ENCODE results near the gene PRKCD.

DNA sequence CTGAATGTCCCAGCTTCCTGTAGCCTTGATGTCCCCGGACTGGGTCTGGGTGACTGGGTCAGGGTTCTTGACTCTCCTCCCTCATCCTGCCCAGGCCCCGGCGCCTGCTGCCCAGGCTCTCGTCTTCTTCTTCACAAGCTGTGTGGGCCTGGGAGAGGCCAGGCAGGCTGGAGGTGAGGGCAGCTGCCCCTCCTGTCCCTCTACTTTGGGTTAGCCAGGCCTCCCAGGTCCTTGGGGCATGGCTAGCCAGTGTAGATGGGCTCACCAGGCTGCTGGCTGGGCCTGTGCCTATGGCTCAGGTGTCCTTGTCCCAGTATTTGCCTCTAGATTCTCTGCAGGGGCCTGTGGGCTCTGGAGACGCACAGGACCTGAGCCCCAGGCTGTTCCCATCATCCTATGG, 63.0 kb downstream of the PRKCD start:
- TF ChIP-seq, protein P1, sequence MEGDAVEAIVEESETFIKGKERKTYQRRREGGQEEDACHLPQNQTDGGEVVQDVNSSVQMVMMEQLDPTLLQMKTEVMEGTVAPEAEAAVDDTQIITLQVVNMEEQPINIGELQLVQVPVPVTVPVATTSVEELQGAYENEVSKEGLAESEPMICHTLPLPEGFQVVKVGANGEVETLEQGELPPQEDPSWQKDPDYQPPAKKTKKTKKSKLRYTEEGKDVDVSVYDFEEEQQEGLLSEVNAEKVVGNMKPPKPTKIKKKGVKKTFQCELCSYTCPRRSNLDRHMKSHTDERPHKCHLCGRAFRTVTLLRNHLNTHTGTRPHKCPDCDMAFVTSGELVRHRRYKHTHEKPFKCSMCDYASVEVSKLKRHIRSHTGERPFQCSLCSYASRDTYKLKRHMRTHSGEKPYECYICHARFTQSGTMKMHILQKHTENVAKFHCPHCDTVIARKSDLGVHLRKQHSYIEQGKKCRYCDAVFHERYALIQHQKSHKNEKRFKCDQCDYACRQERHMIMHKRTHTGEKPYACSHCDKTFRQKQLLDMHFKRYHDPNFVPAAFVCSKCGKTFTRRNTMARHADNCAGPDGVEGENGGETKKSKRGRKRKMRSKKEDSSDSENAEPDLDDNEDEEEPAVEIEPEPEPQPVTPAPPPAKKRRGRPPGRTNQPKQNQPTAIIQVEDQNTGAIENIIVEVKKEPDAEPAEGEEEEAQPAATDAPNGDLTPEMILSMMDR (IDR thresholded peaks at IDR 0.05): no peak
- no peak for TF ChIP-seq POLR2A (IDR thresholded peaks at IDR 0.05)
